GM10847 (cell line): ENCODE measurements around the gene TOM1L2.

Experiments used
- POLR2A ChIP-seq: IDR thresholded peaks from 2 replicates; pipeline ENCODE4 v1.6.1; 2011; ENCODE audit not compliant: insufficient read length; ENCODE audit errors: extremely low read depth

Gene TOM1L2

DNA sequence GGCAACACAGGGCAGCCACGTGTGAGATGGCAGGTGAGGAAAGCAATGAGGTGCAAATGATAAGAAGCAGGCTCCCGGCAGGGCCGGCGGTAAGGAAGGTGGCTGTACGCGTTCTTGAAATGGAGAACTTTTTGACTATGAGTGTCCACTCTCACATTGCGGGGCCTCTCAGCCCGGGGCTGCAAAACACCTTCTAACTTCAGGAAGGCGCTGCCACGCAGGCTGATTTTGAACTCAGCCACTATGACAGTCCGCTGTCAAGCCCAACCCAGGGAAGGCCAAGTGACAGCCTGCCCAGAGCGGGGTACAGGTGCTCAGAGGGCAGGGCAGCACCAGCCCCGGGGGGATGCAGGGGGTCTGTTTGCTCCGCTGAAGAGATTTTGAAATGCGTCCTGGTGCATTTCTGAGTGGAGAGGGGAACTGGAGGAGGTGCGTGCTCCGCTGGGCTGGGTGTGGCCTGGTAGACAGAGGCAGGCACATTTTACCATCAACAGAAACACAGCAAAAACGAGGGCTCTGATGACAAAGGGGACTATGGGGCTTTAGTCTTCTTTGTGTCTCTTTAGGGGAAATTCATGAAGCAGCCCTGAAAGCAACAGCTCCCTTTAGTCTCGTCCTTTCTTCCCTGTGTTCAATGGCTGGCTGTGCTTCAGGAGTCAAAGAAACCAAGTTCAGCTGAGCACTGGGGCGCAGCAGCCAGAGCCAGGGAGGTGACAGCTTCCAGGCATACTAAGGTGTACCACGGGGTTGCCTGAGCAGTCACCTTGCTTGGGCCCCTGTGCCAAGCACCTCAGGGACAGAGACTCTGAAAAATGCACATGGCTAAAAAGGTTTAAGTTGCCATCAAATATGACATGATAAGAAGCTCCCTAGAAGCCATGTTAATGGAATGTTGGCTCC lies 120.8 kb downstream of the TOM1L2 start:
- no peak for TF ChIP-seq POLR2A

DNA sequence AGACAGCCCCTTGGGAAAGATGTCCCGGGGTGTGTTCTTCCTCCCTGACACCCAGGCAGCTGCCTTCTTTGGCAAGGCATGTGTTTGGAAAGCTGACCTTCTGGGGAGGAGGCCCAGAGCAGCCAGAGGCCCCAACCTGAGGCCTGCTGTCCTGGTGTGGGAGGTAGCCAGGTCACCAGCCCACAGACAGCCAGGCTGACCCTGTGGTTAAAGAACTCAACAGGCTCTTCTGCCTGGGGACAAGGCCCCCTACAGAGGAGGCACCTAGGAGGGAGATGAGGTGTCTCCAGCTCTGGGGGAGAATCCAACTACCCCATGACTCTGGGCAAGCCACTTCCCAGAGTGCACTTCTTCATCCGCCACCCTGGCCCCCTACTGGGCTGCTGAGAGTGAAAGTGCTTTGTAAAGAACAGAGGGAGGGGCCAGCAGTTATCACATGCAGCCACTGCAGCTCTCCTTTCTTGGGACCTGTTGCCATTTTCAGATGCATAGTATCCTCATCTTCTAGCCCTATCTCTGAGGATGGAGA lies 122.3 kb downstream of the TOM1L2 start:
- TF ChIP-seq POLR2A: no peak

DNA sequence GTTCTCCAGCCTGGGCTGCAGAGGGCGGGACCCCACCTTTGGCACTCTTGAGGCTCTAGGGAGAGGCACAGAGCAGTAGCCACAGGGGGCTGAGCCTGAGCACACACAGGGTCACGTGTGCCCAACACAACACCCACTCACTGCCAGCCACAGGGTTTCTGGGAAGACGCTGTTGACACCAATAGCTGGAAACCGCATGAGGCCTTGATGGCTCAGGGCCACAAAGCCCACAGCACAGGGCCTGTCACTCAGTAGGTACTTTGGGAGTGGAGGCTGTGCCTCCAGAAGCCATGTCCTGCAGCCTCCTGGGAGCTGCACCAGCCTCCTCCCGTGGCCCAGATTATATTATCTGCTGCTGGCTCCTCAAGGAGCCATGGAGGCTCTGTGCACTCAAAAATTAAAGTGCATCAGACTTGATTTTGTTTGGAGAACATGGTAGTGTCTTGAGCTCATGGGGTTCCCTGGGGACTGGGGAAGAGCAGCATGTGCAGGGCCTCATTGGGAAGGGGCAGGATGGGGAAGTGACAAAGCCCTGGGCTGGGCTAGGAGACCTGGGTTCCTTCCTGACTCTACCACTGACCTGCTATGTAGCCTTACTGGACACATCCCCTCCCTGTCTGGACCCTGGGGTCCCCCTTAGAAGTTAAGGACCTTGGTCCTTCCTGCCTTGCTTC lies 122.9 kb downstream of the TOM1L2 start:
- TF ChIP-seq POLR2A: no peak

DNA sequence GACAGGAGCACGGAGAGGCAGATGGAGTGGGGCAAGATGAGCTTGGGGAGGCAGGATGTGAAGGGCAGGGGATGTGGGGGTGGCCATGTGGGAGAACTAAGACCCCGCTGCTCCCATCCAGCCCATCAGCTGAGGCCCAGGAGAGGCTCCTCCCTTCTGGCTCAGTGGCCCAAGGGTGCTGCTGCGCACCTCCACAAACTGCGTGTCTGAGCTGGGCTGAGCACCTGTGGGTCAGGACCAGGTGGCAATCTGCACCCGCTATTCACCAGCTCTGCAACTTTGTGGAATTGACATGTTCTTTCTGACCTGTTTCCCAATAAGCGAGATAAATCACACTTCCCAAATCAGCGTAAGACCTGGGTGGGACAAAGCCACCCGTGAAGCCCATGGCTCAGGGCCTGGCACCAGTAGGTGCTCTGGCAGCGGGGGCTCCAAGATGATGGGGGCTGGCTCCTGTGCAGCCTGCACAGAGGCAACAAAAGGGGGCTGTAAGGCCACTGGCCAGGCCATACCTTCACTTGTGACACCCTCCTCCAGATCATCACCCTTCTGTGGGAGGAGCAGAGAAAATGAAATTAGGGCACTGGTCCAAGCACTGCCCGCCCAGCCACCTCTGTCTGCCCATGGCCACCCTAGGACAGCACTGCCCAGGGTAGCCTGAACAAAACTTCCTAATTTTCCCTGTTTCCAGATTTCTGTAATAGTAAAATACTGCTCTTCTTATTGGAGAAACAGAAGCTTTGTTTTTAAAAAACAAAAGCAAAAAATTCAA lies 123.7 kb downstream of the TOM1L2 start:
- no peak for TF ChIP-seq POLR2A

DNA sequence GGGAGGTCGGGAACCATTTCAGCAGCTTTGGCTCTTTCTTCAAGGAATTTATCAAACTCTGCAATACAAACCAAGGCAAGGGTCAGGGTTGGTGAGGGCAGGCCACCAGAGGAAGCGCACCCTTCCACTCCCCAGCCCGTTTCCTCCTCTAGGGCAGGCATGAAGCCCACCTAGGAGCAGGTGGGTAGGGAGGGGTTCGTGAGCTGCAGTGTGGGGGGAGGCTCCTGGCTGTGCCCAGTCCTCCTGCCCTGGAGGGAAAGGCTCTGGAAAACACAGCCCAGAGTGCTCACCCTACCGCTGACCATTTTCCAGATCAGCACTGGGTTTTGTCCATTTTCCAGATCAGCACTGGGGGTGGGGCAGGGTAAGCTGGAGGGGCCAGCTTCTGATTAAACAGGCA lies 124.5 kb downstream of the TOM1L2 start:
- no peak for TF ChIP-seq POLR2A

GRCh38 chr17:17847118-17847689 lies 125.0 kb downstream of the TOM1L2 start:
- TF ChIP-seq POLR2A: no peak

DNA sequence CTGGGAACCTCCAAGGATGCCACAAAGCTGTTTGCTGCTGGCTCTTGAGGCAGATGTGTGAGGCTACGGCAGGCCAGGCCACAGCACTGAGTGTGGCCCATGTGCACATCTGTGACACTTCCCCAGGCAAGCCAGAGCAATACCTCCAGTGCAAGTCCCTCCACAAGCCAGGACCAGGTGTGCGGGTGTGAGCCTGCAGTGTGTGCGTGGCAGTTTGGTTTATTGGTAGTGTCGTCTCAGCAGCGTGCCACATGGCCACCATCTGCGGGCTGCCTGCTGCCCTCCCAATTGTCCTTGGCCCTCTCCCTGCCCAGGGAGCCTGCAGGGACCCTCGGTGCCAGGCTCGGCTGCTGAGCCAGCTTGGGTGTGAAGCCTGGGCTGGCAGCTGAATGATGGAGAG lies 125.6 kb downstream of the TOM1L2 start:
- TF ChIP-seq POLR2A: no peak

DNA sequence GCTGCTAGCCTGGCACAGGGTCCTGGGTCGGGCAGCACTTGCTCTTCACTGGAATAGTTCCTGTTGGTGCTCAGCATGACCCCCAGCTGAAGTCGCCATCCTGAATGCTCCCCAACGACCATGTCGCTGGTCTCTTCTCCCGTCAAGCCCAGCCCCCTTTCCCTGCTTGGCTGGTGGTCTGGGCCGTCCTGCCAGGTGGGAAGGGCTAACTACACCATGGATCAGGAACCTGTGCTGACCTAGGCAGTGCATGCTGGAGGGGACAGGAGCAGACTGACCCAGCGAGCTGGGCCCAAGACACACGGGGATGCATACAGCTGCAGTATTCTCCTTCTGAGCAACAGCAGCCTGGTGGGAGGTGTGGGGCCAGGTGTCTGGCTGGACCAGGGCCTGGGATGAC lies 126.2 kb downstream of the TOM1L2 start:
- TF ChIP-seq POLR2A: no peak

- TF ChIP-seq POLR2A: no peak
Observed at GRCh38 chr17:17845046-17845775, 127.0 kb downstream of the TOM1L2 start.

GRCh38 chr17:17844500-17844899 lies 127.7 kb downstream of the TOM1L2 start:
- no peak for TF ChIP-seq POLR2A

- TF ChIP-seq POLR2A: no peak
Observed at GRCh38 chr17:17844079-17844478, 128.1 kb downstream of the TOM1L2 start.

GRCh38 chr17:17843096-17843495 lies 129.1 kb downstream of the TOM1L2 start:
- no peak for TF ChIP-seq POLR2A

- no peak for TF ChIP-seq POLR2A
Observed at GRCh38 chr17:17842111-17842876, 129.9 kb downstream of the TOM1L2 start.

GRCh38 chr17:17841601-17842025 lies 130.6 kb downstream of the TOM1L2 start:
- no peak for TF ChIP-seq POLR2A
